Immature natural killer cell (primary cell): ENCODE data around the gene MGA. TPM values are rescaled to one million over a fixed set of nuclear protein-coding genes. Genes with fewer than 3 reads are reported as not detected.

Experiments used
- DNase-seq, 3 donors: peaks; one replicate each; pipeline ENCODE4 v3.0.0; 2022; ENCODE audit warnings: mixed read lengths in 1 of 3
- H3K27ac Mint-ChIP-seq, 6 donors: one replicate each; pipeline ENCODE4 v1.8.0; 2020; ENCODE audit warnings: mixed read lengths in 6 of 6, mild to moderate bottlenecking in 5 of 6, inconsistent platforms in 4 of 6, moderate library complexity in 3 of 6
- H3K27me3 Mint-ChIP-seq, 3 donors: one replicate each; pipeline ENCODE4 v1.8.0; 2020 to 2021; ENCODE audit warnings: low read depth in 3 of 3, mild to moderate bottlenecking in 3 of 3, mixed read lengths in 3 of 3, moderate library complexity in 3 of 3, inconsistent platforms in 1 of 3
- H3K36me3 Mint-ChIP-seq, 3 donors: one replicate each; pipeline ENCODE4 v1.8.0; 2020; ENCODE audit warnings: mixed read lengths in 3 of 3, inconsistent platforms in 2 of 3, mild to moderate bottlenecking in 2 of 3
- H3K4me1 Mint-ChIP-seq, 2 donors: one replicate each; pipeline ENCODE4 v1.8.0; 2020; ENCODE audit warnings: inconsistent platforms in 2 of 2, mild to moderate bottlenecking in 2 of 2, mixed read lengths in 2 of 2, moderate library complexity in 1 of 2
- H3K4me3 Mint-ChIP-seq, 5 donors: one replicate each; pipeline ENCODE4 v1.8.0; 2020; ENCODE audit warnings: mild to moderate bottlenecking in 5 of 5, mixed read lengths in 5 of 5, inconsistent platforms in 3 of 5, moderate library complexity in 3 of 5
- H3K9me3 Mint-ChIP-seq, 6 donors: one replicate each; pipeline ENCODE4 v1.8.0; 2020; ENCODE audit warnings: mild to moderate bottlenecking in 6 of 6, mixed read lengths in 6 of 6, inconsistent platforms in 4 of 6, moderate library complexity in 3 of 6
- polyA plus RNA-seq, 3 donors: library from polyadenylated mRNA; unstranded; fragments of 300-500 nt; fragmentation: Illumina TruSeq; gene quantifications; one replicate each; pipeline ENCODE4 v1.2.3, GENCODE V29; 2021

Gene MGA
- polyA plus RNA-seq, 3 donors from 2014 or later = 3.3 to 23.8 (median 5.9) TPM

DNA sequence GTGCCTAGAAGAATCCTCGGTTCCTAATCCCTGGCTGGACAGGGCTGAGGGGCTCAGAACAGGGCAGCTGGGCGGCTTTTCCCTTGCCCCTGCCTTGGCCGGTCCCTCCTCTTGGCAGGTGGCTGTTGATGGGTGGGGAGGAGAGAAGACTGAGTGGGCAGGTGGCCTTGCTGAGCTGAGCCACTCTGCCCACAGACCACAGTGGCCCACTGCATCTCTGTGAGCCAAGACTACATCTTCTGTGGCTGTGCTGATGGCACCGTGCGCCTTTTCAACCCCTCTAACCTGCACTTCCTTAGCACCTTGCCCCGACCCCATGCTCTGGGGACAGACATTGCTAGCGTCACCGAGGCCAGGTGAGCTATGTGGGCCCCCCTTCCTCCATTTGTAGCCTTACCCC, 153.2 kb downstream of the MGA start:
- H3K27ac Mint-ChIP-seq = no peak overlapping the region
- H3K27me3 Mint-ChIP-seq = peaks cover 0 to 3% (median 2%) of the 10 kb centered on the region in 3 donors
- no peaks in the 10 kb centered on the region for H3K9me3 Mint-ChIP-seq
- DNase-seq = no peak
- H3K4me1 Mint-ChIP-seq = peaks cover 6 to 8% of the 10 kb centered on the region in 2 donors
- peaks cover 16 to 40% (median 16%) of the 10 kb centered on the region in 3 donors for H3K36me3 Mint-ChIP-seq
- no peak overlapping the region for H3K4me3 Mint-ChIP-seq

DNA sequence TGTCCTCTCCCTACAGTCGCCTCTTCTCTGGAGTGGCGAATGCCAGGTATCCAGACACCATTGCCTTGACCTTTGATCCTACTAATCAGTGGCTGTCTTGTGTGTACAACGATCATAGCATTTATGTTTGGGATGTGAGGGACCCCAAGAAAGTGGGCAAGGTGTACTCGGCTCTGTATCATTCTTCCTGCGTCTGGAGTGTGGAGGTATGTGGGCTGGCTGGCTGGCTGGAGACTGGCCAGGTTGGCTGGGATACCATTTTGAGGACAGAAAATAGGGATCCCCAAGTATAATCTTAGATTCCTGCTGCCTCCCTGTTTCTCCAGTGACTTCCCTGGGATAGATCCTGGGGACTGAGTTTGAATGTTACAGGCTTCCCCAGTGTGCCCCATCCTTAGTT, 154.3 kb downstream of the MGA start:
- Mint-ChIP-seq H3K27me3 (peaks cover 0 to 2% (median 0%) of the 10 kb centered on the region in 3 donors), H3K4me3 (no peak overlapping the region), H3K4me1 (peaks cover 6 to 8% of the 10 kb centered on the region in 2 donors), H3K27ac (no peak overlapping the region), H3K36me3 (peaks cover 16 to 43% (median 17%) of the 10 kb centered on the region in 3 donors), H3K9me3 (no peaks in the 10 kb centered on the region)
- DNase-seq = no peak

DNA sequence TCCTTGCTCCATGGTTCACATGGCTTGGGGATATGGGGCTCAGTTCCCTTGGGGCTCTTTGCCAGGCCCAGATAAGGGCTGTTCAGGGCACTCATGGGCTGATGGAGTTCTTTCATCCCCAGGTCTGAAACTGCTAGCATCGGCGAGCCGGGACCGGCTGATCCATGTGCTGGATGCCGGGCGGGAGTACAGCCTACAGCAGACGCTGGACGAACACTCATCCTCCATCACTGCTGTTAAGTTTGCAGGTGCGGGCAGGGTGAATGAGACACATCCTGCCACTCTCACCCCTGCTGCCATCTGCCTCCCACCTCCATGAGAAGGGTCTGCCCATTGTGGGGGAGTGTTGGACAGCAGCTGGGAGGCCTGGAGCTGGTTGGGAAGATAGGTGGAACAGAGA, 156.6 kb downstream of the MGA start:
- no peak for DNase-seq

DNA sequence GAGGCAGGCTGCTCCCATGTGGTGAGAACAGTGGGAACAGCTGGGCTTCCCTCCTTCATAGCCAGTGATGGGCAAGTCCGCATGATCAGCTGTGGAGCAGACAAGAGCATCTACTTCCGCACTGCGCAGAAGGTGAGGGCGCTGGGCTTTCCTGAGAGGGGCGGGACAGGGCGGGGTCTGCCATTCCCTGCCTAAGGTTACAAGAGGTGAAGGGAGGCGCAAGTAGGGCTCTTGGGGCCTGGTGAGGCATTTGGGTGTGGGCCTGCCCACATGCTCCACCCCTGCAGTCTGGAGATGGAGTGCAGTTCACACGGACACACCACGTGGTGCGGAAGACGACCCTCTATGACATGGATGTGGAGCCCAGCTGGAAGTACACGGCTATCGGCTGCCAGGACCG, 157.1 kb downstream of the MGA start:
- peaks cover 0 to 3% (median 2%) of the 10 kb centered on the region in 3 donors for H3K27me3 Mint-ChIP-seq
- H3K36me3 Mint-ChIP-seq = peaks cover 20 to 43% (median 20%) of the 10 kb centered on the region in 3 donors
- H3K9me3 Mint-ChIP-seq = no peaks in the 10 kb centered on the region
- no peak for DNase-seq
- no peak overlapping the region for H3K4me3 Mint-ChIP-seq
- H3K27ac Mint-ChIP-seq = peak overlapping the region in 1 of 6 donors; percentile 34
- H3K4me1 Mint-ChIP-seq = no peaks in the 10 kb centered on the region

More for the DNA sequence above, 156.6 kb downstream of the MGA start:
- no peak overlapping the region for H3K27ac Mint-ChIP-seq
- peaks cover 0 to 3% (median 2%) of the 10 kb centered on the region in 3 donors for H3K27me3 Mint-ChIP-seq
- no peaks in the 10 kb centered on the region for H3K4me1 Mint-ChIP-seq
- H3K36me3 Mint-ChIP-seq = peaks cover 19 to 43% (median 20%) of the 10 kb centered on the region in 3 donors
- H3K4me3 Mint-ChIP-seq = no peak overlapping the region
- no peaks in the 10 kb centered on the region for H3K9me3 Mint-ChIP-seq

DNA sequence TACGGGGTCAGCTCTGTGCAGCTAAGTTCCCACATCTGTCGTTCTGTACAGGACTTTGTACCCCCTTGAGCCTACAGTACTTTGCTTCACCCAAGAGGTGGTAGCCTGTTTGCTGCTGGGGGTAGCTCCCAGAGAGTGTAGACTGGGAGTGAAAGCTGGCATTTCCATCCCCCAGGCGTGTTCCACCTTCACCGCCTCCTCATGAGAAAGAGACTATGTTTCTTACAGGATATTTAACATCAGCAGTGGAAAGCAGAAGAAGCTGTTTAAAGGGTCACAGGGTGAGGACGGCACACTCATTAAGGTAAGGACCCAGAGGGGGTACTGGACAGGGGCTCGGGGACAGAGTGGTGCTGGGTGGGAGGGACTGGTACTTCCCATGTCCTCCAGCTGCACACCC, 157.6 kb downstream of the MGA start:
- H3K36me3 Mint-ChIP-seq = peaks cover 20 to 45% (median 20%) of the 10 kb centered on the region in 3 donors
- H3K27ac Mint-ChIP-seq = no peak overlapping the region
- H3K4me3 Mint-ChIP-seq = no peak overlapping the region
- H3K4me1 Mint-ChIP-seq = no peaks in the 10 kb centered on the region
- H3K27me3 Mint-ChIP-seq = peaks cover 0 to 3% (median 2%) of the 10 kb centered on the region in 3 donors
- no peak for DNase-seq
- H3K9me3 Mint-ChIP-seq = no peaks in the 10 kb centered on the region

DNA sequence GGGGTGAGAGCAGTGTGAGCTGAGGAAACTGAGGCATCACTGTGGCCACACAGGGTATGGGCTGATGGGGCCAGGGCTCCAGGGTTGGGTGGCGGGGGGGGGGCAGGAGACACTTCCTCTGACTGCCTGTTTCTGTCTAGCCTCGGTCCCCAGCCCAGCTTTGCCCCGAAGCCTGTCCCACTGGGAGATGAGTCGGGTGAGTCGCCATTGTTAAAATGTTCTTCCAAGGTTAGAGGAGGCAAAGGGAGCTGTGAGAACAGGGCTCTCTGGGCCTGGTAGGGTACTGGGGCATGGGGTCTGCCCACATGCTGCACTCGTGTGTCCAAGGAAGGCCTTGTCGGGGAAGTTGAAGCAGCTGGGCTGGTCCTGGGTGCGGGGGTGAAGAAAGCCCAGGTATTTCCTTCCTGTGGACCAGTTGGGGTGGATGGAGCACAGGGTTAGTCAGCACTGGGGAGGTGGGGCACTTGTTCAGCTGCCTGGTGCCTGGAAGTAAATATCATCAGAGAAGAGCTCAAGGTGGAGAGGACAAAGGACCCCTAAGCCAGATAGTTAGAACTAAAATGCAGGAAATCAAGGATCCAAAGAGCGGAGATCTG, 159.3 kb downstream of the MGA start:
- no peaks in the 10 kb centered on the region for H3K9me3 Mint-ChIP-seq
- H3K27ac Mint-ChIP-seq = no peak overlapping the region
- H3K36me3 Mint-ChIP-seq = peaks cover 11 to 38% (median 14%) of the 10 kb centered on the region in 3 donors

DNA sequence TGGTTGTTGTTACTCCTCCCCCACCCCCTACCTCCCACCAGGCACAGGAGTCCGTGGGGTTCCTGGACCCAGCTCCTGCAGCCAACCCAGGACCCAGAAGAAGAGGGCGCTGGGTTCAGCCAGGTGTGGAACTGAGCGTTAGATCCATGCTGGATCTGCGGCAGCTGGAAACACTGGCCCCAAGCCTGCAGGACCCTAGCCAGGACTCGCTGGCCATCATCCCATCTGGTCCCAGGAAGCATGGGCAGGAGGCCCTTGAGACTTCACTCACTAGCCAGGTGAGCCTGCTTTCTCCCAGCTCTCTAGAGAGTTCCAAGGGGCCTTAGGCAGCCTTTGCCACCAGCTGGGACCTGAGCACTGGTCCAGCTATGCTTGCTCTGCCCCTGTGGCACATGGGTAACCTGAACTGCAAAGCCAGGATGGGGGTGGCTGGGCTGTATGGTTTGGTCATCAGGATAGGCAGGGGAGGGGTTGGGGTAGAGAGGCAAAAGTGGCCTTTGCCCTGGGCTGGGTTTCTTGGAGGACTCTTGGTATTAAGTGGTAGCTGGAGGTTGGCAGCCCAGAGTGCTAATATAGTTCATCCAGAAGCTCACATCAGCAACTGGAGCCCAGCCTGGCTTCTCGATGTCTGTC, 160.7 kb downstream of the MGA start:
- Mint-ChIP-seq H3K27me3 (peaks cover 0 to 3% (median 2%) of the 10 kb centered on the region in 3 donors), H3K4me1 (no peaks in the 10 kb centered on the region), H3K9me3 (no peaks in the 10 kb centered on the region), H3K36me3 (peaks cover 5 to 29% (median 7%) of the 10 kb centered on the region in 3 donors), H3K27ac (peak overlapping the region in 1 of 6 donors; percentile 22), H3K4me3 (no peak overlapping the region)
- no peak for DNase-seq

More for the DNA sequence above, 159.3 kb downstream of the MGA start:
- peaks cover 0 to 3% (median 2%) of the 10 kb centered on the region in 3 donors for H3K27me3 Mint-ChIP-seq
- H3K4me3 Mint-ChIP-seq = no peak overlapping the region
- no peaks in the 10 kb centered on the region for H3K4me1 Mint-ChIP-seq
- no peak for DNase-seq

DNA sequence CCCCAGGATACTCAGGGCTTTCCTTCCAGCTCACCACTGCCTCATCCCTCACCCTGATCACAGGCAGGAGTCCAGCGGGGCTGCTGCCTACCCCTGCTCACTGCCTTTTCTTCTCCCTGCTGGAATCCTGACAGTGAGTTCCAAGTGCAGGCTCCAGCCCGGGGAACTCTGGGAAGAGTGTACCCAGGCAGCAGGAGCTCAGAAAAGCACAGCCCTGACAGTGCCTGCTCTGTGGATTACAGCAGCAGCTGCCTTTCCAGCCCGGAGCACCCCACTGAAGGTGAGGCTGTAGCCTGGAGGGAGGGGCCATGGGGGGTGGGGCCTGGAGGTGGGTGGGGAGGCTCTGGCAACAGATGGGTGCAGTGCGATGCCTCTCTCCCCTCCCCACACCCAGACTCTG, 161.6 kb downstream of the MGA start:
- DNase-seq = no peak
- Mint-ChIP-seq H3K27ac (no peak overlapping the region), H3K4me1 (peaks cover 0 to 3% of the 10 kb centered on the region in 2 donors), H3K4me3 (no peak overlapping the region), H3K27me3 (peaks cover 0 to 3% (median 2%) of the 10 kb centered on the region in 3 donors), H3K9me3 (no peaks in the 10 kb centered on the region), H3K36me3 (peaks cover 4 to 20% (median 4%) of the 10 kb centered on the region in 3 donors)

DNA sequence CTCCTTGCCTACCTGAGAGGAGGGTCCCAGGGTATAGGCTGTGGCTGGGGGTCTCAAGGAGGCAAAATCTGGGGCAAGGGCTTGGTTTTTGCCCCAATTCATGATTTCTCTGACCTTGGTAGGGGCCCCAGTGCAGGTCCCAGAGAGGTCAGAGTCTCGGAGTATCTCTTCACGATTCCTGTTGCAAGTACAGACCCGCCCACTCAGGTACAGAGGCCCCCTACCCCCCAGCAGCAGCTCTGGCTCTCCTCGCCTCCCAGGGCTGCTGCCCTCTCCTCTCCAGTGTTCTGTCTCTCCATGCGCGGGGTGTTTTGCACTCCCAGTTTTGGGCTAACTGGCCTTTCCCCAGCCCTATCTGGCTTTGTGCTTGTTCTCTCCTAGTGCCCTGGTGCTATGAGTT, 162.3 kb downstream of the MGA start:
- Mint-ChIP-seq H3K27ac (peak overlapping the region in 1 of 6 donors; percentile 68), H3K4me1 (peaks cover 0 to 3% of the 10 kb centered on the region in 2 donors), H3K27me3 (peaks cover 0 to 3% (median 2%) of the 10 kb centered on the region in 3 donors), H3K36me3 (peaks cover 4 to 15% (median 4%) of the 10 kb centered on the region in 3 donors), H3K4me3 (no peak overlapping the region), H3K9me3 (no peaks in the 10 kb centered on the region)
- DNase-seq = no peak

Other genes with a start within 250 kb of the MGA start
- 10 to 100 TPM; 11.2 to 35.7 (median 23.4) TPM for gene RTF1, start 243.3 kb upstream of the MGA start, polyA plus RNA-seq
- not detected for gene ITPKA, start 166.5 kb upstream of the MGA start, polyA plus RNA-seq
- gene LTK, start 146.6 kb upstream of the MGA start, polyA plus RNA-seq = under 1 TPM in 1 of 3 donors, not detected in 2; 0.48 TPM
- 10 to 100 TPM in 1 of 3 donors, 1 to 10 TPM in 2; 3.7 to 15.0 (median 4.9) TPM for gene RPAP1, start 116.1 kb upstream of the MGA start, polyA plus RNA-seq
- under 1 TPM in 2 of 3 donors, not detected in 1; 0.38 to 0.95 TPM for gene TYRO3, start 101.2 kb upstream of the MGA start, polyA plus RNA-seq
- gene MAPKBP1, start 114.1 kb downstream of the MGA start, polyA plus RNA-seq = 1 to 10 TPM; 1.8 to 7.2 (median 3.6) TPM
- 10 to 100 TPM; 20.6 to 57.4 (median 23.6) TPM for gene JMJD7, start 167.7 kb downstream of the MGA start, polyA plus RNA-seq
- 1 to 10 TPM in 2 of 3 donors, not detected in 1; 1.1 to 2.7 TPM for gene PLA2G4B, start 178.4 kb downstream of the MGA start, polyA plus RNA-seq
- under 1 TPM in 1 of 3 donors, not detected in 2; 0.06 TPM for gene SPTBN5, start 233.6 kb downstream of the MGA start, polyA plus RNA-seq